Stimulated activated CD8-positive, alpha-beta memory T cell treated with anti-CD3 and anti-CD28 coated beads, Interleukin-12 subunit alpha, Interleukin-12 subunit beta, amount 100 ng/mL, for 24 hours (primary cell): ENCODE measurements around the gene FXN.
A peak's percentile ranks its signal among the peaks of the same experiment; 100 is the strongest.
"Not testable (repeated sequence)": the region's sequence is repeated elsewhere in the genome, so short reads cannot be mapped to it uniquely, and the experiment has no call there.

Source experiments
- DNase-seq: peaks from one replicate; pipeline ENCODE4 v3.0.0-alpha.2; 2020; ENCODE audit errors: extremely low read depth

Gene FXN

GRCh38 chr9:69035438-69036308 is at the start of gene FXN:
Gene FXN, plus strand, starts transcription at chr9:69035752. Its CDS starts 31 bp downstream, at chr9:69035783.
- DNase-seq: peak; percentile 57

- DNase-seq: not testable (repeated sequence)
Observed at GRCh38 chr9:68986949-68987348, 48.6 kb upstream of the FXN start.

GRCh38 chr9:68991457-68991856 is 44.1 kb upstream of the FXN start:
- DNase-seq: no peak

DNA sequence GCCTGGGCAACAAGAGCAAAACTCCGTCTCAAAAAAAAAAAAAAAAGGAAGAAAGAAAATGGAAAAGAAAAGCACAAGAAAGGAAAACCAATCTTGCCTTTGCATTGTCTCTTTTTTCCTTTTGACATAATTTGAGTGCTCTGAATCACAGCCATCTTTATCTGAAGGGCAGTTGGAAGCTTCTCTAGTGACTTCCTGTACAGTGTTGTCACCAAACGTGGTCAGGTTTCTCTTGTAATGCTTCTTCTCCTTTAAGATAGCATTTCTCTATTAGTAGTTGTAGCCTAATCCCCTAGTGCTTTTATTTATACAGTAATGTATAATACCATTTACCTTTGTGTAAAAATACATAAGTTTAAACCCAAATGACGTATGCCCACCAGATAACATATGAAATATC is 39.8 kb upstream of the FXN start:
- DNase-seq: no peak

DNA sequence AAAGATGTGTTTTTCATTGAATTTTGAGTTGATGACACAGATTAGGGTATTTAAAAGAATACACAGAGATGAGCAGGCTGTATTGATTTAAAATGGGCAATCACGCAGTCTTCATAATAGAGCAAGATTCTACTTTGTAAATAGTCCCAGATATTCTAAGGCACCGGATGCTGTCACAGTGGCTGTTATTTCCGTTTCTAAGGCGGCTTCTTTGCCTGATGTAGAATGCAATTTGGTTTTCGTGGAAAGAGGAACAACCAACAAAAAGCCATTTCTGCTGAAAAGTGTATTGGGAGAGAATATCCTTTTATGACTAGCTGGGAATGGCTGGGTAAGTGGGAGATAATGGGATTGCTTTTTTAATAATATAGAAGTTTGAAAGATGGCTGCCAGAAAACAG is 39.1 kb upstream of the FXN start:
- no peak for DNase-seq

DNA sequence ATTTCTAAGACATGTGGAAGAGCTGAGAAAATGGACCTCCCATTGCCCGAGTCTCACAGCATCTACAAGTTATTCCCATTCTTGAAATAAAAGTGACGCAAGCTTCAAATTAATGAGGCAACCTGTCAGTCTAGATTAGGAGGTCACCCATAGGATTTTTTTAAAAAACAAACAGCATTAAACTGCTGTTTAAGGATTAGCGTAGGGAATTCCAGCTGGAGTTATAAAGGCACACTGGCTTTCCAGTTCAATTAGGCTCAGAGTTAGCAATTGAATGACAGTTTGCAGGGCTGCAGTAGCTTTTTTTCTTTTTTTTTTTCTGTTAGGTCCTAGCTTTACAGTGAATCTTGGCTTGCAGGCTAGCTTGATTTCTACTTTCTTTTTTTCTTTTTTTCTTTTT is 37.9 kb upstream of the FXN start:
- DNase-seq: no peak

DNA sequence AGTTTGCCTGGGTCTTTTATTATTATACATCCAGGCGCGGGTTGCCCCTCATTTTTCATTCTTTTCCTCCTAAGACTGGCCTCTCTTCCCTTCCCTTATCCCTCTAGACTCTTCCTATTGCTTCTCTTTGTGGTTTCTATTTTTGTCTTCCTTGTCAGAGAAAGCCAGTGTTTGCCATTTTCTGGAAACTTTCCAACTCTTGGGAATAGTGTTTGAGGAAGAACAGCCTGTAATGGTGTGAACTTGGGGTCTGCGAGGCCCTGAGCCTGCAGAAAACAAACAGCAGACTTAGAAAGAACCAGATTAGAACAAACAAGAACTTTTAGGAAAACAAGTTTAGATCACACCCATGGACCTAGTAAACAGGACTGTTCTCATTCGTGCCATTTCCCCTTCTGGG is 37.2 kb upstream of the FXN start:
- no peak for DNase-seq

DNA sequence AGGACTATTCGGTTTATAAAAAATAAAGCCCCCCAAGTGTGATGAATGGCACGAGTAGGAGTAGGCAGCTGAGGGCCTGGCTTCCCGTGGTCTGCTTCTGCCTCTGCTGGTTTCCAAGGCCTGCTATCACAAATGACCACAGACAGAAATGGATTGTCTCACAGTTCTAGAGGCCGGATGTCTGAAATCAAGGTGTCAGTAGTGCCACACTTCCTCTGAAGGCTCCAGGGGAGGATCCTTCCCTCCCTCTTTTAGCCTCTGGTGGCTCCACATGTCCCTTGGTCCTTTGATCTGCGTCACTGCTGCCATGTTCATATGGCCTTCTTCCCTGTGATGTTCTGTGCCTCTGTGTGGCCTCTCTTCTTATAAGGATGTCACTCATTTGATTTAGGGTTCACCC is 36.7 kb upstream of the FXN start:
- DNase-seq: no peak

DNA sequence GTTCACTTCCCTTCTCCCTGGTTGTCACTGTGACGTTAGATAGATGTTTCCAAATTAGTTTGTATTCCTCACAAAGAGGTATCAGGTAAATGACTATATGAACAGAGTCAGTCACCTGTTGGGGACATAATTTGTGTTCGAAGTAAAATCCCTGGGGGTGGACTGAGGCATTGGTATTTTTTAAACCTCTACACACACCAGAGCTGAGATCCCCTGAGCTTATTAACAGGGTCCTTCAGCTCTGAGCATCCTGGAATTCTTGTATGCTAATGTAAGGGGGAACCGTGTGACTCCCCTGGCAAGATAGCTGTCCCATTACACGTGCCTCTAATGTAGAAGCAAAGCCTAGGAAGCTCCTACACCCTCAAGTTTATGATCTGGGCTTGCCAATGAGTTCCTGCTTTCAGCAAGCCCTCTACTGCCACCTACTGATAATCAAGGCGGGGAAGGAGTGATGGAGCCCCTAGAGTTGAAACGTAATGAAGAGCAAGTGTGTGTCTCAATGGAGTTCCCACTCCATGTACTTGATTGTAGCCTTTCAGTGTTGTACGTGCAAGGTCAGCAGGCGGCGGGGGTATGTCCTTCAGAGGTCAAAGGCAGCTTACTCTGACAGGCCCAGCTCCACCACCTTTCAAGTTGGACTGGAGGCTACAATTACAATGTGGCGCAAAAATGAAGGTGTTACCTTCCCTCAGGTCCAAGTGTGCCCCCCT is 36.0 kb upstream of the FXN start:
- DNase-seq: no peak

GRCh38 chr9:69001921-69002320 is 33.6 kb upstream of the FXN start:
- DNase-seq: no peak

DNA sequence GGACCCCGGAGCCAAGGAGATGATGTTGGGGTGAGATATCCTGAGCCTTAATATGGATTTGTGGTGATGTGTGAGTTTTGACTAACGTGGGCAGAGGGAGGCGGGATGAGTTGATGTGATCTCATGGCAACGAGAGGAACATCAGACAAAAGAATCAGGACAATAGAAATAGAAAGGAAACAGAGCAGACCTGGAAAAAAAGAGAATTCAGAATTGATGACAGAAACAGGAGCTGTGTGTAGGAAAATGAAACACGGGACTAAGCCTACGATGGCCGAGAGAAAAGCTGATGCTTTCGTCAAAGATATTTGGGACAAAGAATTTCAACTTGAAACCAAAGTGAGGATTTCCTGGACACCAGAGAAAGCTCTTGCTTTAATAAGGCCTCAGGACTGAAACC is 32.5 kb upstream of the FXN start:
- DNase-seq: no peak

- DNase-seq: no peak
Observed at GRCh38 chr9:69004836-69005235, 30.7 kb upstream of the FXN start.

GRCh38 chr9:69009708-69010107 is 25.8 kb upstream of the FXN start:
- no peak for DNase-seq

GRCh38 chr9:69012696-69013381 is 22.7 kb upstream of the FXN start:
- DNase-seq: no peak

GRCh38 chr9:69013382-69013727 is 22.2 kb upstream of the FXN start:
- no peak for DNase-seq

- DNase-seq: no peak
Observed at GRCh38 chr9:69014013-69014412, 21.5 kb upstream of the FXN start, which contains the start of gene PRKACG. Gene PRKACG, minus strand, starts transcription at chr9:69014113. Its CDS starts 21 bp downstream, at chr9:69014092.

DNA sequence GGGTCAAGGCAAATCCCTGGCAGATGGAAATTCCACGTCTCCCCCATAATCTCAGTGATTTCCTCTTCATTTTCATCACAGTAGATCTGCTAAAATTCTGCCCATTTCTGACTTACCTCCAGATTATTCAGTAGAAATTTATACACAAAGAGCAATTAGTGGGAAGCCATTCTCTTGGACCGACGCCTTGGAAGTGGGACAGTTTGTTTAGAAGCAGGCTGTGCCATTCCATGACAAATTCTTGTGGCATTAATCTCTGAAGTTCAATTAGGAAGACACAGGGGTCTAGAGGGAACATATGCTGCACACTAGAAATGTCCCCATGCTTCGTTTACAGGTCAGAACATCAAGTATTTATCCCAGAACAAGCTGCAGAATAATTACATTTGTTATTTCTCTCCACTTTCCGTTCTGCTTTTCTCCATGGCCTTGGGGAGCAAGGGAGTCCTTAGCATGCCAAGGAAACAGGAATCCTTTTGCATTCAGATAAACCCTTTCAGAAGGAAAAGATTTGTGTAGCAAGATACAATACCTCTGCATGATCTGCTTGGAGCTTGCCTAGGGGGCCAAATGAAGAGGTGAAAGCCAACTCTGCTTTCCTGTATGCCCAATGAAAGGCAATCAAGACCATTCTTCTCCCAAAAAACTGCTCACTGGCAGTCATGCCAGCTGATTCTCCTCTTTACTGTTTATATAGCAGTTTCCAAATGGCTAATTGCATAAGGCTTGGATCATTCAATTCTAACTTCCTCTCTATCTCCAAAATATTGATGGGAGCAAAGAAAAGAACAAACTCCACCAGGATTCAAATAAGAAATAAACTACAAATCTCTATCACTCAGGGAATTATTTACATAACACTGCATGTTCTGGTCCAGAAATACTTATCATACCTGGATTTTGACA is 19.1 kb upstream of the FXN start:
- DNase-seq: no peak

DNA sequence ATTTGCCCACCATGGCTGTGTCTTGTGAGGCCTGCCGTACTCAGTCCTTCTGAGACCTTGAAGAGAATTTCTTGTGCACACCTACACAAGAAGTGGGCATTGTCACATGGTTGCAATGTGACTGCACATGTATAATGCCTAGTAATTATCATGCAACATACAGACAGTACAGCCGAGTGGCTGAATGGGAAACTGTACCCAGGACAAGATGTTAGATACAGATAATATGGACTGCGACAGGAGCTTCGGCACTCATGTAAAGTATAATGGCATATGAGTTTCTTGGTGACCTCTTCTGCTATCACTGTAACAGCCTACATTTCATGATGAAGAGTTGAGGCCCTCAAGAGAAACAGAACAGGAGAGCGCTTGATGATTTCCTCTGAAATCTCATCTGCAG is 16.8 kb upstream of the FXN start:
- DNase-seq: no peak

DNA sequence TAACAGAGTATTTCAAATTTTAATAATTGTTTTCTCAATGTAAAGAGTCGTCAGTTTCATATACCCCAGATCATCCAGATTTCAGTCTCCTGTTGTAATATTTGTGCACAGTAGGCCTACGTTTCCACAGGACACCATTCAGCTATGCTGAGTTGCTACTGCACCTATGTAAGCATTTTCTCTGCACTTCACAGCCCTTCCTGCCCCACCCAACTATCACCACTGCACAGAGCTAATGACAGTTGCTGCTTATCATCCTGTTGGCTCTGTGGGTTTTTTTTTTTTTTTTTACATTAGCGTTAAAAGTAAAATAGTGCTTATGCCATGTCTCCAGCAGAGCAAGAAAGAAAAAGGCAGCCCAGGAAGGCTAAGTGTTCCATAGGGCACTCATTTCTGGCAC is 15.7 kb upstream of the FXN start:
- no peak for DNase-seq

DNA sequence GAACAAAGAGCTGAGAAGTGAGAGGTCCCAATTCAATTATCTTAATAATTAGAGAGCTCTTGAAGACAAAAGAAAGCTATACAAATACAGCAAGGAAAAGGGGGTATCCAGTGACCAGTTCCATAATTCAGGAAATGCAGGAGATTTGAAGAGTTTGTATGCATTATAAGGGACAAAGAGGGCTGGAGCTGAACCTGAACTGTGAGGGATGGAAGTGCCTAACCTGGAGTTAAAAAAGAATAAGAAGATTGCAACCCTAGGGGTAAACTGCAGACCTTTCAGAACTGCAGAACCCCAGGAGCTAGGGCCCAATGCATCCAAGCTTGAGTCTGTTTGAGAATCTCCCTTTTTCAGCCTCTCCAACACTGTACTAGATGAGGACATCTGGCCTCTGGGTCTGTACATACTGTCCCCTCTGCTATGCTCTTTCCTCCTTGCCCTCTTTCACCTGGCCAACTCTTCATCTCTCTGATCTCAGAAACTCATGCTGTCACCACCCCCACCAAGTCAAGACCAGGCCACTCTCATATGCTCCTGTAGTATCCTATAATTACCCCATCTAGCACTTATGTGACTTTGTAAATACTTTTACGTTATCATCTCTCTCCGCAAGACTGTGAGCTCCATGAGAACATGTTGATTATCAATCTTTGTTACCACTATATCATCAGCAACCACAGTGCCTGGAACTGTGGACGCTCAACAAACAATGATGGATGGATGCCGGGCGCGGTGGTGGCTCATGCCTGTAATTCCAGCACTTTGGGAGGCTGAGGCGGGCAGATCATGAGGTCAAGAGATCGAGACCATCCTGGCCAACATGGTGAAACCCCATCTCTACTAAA is 15.0 kb upstream of the FXN start:
- no peak for DNase-seq

- DNase-seq: no peak
Observed at GRCh38 chr9:69023650-69024049, 11.9 kb upstream of the FXN start.
